Measurements from ENCODE around the gene MAP3K12.

Gene MAP3K12

DNA sequence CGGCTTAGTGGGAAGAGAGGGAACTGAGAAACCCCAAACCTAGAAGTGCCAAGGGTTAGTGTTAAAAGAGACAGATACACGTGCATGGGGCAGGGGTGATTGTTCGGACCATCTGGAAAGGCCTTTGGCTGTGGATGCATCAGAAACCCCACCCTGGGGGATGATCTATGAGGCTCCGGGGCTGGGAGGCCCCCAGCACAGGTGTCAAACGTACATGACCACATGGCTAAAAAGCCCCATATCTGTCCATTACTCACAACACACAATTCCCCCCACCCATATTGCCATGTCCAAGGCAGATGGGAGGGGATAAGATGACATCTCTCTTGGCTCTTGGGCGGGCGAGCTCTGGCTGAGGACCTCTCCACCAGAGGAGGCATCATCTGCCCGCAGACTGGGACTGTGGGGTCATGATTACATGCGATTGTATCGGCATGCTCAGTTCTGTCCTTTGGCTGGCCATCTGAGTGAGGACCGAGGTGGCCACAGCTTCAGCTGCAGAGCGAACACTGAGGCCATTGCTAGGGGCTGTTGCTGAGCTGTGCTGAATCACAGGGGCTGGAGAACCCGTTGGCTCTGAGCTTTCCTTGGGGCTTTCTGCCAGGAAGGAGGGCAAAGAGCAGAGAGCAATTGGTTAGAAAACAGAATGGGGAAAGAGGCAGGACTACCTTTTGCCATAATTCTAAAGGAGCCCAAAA, 17.6 kb upstream of the MAP3K12 start:
- TF ChIP-seq, protein P1, sequence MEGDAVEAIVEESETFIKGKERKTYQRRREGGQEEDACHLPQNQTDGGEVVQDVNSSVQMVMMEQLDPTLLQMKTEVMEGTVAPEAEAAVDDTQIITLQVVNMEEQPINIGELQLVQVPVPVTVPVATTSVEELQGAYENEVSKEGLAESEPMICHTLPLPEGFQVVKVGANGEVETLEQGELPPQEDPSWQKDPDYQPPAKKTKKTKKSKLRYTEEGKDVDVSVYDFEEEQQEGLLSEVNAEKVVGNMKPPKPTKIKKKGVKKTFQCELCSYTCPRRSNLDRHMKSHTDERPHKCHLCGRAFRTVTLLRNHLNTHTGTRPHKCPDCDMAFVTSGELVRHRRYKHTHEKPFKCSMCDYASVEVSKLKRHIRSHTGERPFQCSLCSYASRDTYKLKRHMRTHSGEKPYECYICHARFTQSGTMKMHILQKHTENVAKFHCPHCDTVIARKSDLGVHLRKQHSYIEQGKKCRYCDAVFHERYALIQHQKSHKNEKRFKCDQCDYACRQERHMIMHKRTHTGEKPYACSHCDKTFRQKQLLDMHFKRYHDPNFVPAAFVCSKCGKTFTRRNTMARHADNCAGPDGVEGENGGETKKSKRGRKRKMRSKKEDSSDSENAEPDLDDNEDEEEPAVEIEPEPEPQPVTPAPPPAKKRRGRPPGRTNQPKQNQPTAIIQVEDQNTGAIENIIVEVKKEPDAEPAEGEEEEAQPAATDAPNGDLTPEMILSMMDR (conservative IDR thresholded peaks at IDR 0.05; ENCODE audit: low read depth, low read length): no peak
- no peak for DNase-seq (ENCODE audit: low read depth)
- no peak overlapping the region for H3K4me3 ChIP-seq (ENCODE audit: low read depth, low read length)

DNA sequence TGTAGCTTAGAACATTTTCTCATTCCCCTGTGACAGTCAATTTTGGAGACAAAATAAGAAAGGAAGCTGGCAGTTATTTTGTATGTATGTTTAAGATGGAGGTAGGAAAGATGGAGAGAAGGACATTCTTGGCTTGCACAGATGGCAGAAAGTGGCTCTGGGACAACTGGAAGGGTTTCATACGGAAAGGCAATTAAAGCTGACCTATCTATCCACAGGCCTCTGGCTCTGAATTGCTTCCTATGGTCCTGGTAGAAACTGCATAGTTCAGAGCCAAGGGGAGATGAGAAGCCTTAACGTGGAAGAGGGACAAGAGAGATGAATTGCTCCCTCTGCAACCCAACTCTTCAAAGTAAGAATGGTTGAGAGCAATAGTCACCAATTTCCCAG, 16.0 kb upstream of the MAP3K12 start:
- DNase-seq (ENCODE audit: low read depth): no peak
- TF ChIP-seq, protein P1 (conservative IDR thresholded peaks at IDR 0.05; ENCODE audit: low read depth, low read length): no peak
- H3K4me3 ChIP-seq (ENCODE audit: low read depth, low read length): no peak overlapping the region

DNA sequence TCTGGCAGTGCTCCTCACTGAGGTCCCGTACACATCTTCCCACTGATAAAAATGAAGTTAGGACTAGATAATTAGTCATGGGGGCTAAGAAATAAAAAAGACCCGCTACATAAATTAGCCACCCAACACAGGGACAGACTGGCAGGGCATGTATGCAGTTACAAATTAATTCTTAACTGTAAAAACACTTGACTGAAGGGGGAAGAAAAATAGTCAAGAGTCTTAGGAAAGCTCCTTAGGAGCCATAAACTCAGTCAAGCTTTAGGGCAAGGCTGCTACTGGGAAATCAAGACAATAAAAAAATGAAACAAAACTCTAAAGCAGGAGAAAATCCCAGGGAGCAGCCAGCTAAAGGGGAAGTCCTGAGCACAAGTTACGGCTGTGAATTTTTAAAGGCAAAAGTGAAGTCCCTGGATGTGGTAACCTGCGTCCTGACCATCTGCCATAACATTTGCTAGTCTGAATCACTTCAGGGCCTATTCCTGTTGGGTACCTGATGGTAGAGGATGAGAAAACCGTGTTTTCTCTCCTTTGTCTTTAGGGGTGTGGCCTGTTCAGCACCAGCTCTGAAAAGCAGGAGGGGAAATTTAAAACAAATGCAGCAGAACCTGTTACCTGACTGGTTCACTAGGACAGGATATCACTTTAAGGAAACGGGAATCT, 15.5 kb upstream of the MAP3K12 start:
- H3K4me3 ChIP-seq (ENCODE audit: low read depth, low read length): no peak overlapping the region
- TF ChIP-seq, protein P1 (conservative IDR thresholded peaks at IDR 0.05; ENCODE audit: low read depth, low read length): no peak
- no peak for DNase-seq (ENCODE audit: low read depth)

DNA sequence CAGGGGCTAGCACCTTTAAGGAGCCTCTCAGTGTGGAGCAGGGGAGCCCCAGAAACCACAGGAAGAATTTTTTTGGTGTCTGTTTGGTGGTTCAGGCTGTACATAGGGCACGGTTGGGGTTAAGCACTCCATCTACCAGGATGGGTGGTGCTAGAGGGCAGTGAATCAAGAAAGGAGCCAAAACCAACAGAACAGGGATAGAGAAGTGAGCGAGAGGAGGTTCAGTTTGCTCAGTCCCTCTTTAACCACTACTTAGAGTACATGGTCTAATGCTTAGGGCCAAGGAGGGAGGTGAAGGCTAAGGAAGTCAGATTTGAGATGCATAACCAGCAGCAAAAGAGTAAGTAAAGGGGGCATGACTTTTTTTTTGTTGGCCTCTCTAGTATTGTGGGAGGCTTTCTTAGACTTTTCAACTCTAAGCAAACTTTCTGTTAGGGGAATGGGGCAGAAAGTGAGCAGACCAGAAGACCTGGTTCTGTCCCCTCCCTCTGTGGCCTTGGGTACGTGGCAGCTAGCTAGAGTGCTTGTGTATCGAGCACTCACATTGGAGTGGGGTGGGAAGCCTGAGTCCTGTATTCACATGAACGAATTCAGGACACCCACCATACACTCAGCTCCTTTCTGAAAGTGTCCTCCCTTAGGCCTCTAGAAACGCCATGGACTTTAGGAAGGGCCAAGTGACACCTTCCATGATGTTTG, 14.6 kb upstream of the MAP3K12 start:
- TF ChIP-seq, protein P1 (conservative IDR thresholded peaks at IDR 0.05; ENCODE audit: low read depth, low read length): no peak
- no peak for DNase-seq (ENCODE audit: low read depth)
- no peak overlapping the region for H3K4me3 ChIP-seq (ENCODE audit: low read depth, low read length)

DNA sequence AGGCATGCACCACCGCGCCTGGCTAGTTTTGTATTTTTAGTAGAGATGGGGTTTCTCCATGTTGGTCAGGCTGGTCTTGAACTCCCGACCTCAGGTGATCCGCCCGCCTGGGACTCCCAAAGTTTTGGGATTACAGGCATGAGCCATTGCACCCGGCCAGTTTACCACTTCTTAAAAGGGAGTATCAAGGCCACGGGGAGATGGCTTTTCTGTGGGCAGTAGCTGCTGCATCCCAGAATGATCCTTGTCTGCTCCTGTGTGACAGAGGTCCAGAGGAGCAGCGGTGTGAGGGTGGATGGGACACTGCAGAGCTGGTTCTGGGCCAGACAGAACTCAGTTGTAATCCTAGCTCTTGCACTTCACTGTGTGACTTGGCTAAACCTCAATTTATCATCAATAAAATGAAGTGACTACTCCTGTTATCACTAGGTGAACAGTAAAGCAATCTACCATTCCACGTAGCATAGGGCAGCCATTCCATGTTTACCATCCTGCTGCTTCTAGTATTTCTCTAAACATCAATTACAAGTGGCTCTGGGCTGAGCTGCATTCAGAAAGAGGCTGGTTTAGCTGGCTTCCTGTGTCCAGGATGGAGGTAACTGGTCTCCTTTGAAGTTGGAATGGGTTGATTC, 11.0 kb upstream of the MAP3K12 start:
- no peak overlapping the region for H3K4me3 ChIP-seq (ENCODE audit: low read depth, low read length)
- TF ChIP-seq, protein P1 (conservative IDR thresholded peaks at IDR 0.05; ENCODE audit: low read depth, low read length): no peak

DNA sequence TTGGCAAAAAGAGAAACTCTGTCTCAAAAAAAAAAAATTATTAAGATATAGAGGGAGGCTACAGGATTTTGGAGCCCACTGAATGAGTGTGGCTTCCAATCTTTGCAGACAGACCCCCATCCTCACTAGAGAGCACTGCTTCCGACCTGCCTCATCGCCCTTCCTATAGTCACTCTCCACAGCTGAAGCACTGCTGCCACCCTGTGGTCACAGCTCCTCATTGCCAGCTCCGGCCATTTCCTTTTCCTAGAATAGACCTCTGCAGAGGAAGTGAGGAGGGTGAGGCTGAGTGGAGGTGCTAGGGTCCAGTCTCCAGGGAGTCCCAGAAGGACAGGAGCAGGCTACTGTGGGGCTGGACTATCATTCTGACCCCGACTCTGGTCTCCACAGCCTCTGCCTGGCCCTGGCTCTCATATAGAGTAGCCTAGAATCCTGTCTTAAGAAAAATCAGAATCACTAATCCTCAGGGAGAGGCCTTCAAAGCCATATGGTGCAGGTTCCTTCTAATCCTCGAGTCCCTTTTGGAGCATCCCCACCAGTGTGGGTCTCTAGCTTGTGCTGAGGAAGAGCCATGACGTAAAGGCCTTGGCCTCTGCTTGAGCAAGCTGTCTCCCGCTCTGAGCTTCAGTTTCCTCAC, 9.4 kb upstream of the MAP3K12 start:
- TF ChIP-seq, protein P1 (conservative IDR thresholded peaks at IDR 0.05; ENCODE audit: low read depth, low read length): peak; percentile 93
- DNase-seq (ENCODE audit: low read depth): peak; percentile 85
- no peak overlapping the region for H3K4me3 ChIP-seq (ENCODE audit: low read depth, low read length)

More for the DNA sequence above, 11.0 kb upstream of the MAP3K12 start:
- DNase-seq (ENCODE audit: low read depth): no peak
